PFSK-1 (cell line): ENCODE measurements around the gene PNPLA8.

Experiments used
- POLR2AphosphoS5 ChIP-seq: IDR thresholded peaks from 2 replicates; pipeline ENCODE4 v1.6.1; 2012; ENCODE audit warnings: low read depth, mild to moderate bottlenecking, control low read depth, low read length, moderate library complexity
- REST ChIP-seq, 2 experiments: IDR thresholded peaks; 2 replicates each; pipeline versions ENCODE4 v1.6.1 to v1.8.0; 2011 to 2012; ENCODE audit warnings: low read depth in 2 of 2, low read length in 2 of 2, control low read depth in 1 of 2, inconsistent platforms in 1 of 2, mild to moderate bottlenecking in 1 of 2, moderate library complexity in 1 of 2; ENCODE audit not compliant: insufficient read depth in 1 of 2
- TAF1 ChIP-seq: IDR thresholded peaks from 2 replicates; pipeline ENCODE4 v1.6.1; 2012; ENCODE audit warnings: low read length, control low read depth, borderline replicate concordance; ENCODE audit not compliant: insufficient read depth

- no peak for TF ChIP-seq REST (IDR thresholded peaks at IDR 0.05; ENCODE audit: insufficient read depth in 1 of 2, low read depth in 2 of 2, low read length in 2 of 2)
- no peak for TF ChIP-seq TAF1
- TF ChIP-seq POLR2AphosphoS5, result no peak
Observed at GRCh38 chr7:108557617-108558016, 31.7 kb upstream of the PNPLA8 start.
